ENCODE data around the gene TSFM.
"Not testable (repeated sequence)": the region's sequence is repeated elsewhere in the genome, so short reads cannot be mapped to it uniquely, and the experiment has no call there.

The TSFM gene

GRCh38 chr12:57765003-57765697 is 17.4 kb upstream of the TSFM start:
- peak; percentile 47 for DNase-seq

- DNase-seq: no peak
These were observed 16.7 kb upstream of the TSFM start for GRCh38 chr12:57765698-57766463.

- no peak for DNase-seq
These were observed 15.9 kb upstream of the TSFM start, which contains the start of gene CYP27B1 for GRCh38 chr12:57766464-57767304. Gene CYP27B1 (minus strand): TSS chr12:57767078. CDS start chr12:57767041, 37 bp downstream.

- DNase-seq: no peak
These were observed 15.3 kb upstream of the TSFM start for GRCh38 chr12:57767305-57767698.

- no peak for DNase-seq
These were observed 14.7 kb upstream of the TSFM start for GRCh38 chr12:57767876-57768275.

- DNase-seq: no peak
These were observed 13.0 kb upstream of the TSFM start for GRCh38 chr12:57769594-57769993.

- DNase-seq: no peak
These were observed 11.9 kb upstream of the TSFM start for GRCh38 chr12:57770734-57771133.

- peak; percentile 85 for DNase-seq
These were observed 11.2 kb upstream of the TSFM start for GRCh38 chr12:57771236-57771872.

GRCh38 chr12:57771873-57772428 is 10.6 kb upstream of the TSFM start, which contains the start of gene METTL1:
Gene METTL1 (minus strand): TSS chr12:57772105. CDS start chr12:57772083, 22 bp downstream.
- DNase-seq: peak; percentile 92

- no peak for DNase-seq
These were observed 9.9 kb upstream of the TSFM start, which contains the start of gene EEF1AKMT3 for GRCh38 chr12:57772429-57773322. Gene EEF1AKMT3 (plus strand): TSS chr12:57772614. CDS start chr12:57772725, 111 bp downstream.

- not testable (repeated sequence) for DNase-seq
These were observed 8.0 kb upstream of the TSFM start for GRCh38 chr12:57774634-57775033.

- no peak for DNase-seq
These were observed 7.5 kb upstream of the TSFM start for GRCh38 chr12:57775044-57775443.

- no peak for DNase-seq
These were observed 6.9 kb upstream of the TSFM start for GRCh38 chr12:57775563-57776246.

GRCh38 chr12:57776247-57776587 is 6.4 kb upstream of the TSFM start:
- no peak for DNase-seq

- DNase-seq: no peak
These were observed 5.2 kb upstream of the TSFM start for GRCh38 chr12:57777367-57777766.

- DNase-seq: no peak
These were observed 4.7 kb upstream of the TSFM start for GRCh38 chr12:57777911-57778310.

GRCh38 chr12:57779736-57780135 is 2.9 kb upstream of the TSFM start:
- no peak for DNase-seq

- DNase-seq: no peak
These were observed 2.2 kb upstream of the TSFM start for GRCh38 chr12:57780284-57780897.

- peak; percentile 38 for DNase-seq
These were observed 1.3 kb upstream of the TSFM start for GRCh38 chr12:57781244-57781643.

GRCh38 chr12:57781801-57782200 is 786 bp upstream of the TSFM start:
- no peak for DNase-seq
